Esophagus squamous epithelium (tissue), 5 donors: ENCODE results near the gene PHYKPL. TPM values are rescaled to one million over a fixed set of nuclear protein-coding genes. Genes with fewer than 3 reads are reported as not detected.

Experiments used
- DNase-seq: peaks from one replicate; lab custom pipeline; 2025; lab: John Stamatoyannopoulos, UW
- H3K27ac ChIP-seq, 4 donors: fragments of 200-600 bp; sonication (generic); one replicate each; pipeline ENCODE4 v1.5.1; 2016 to 2019; ENCODE audit warnings: mild to moderate bottlenecking in 1 of 4
- H3K27me3 ChIP-seq, 4 donors: fragments of 200-600 bp; sonication (generic); 1 replicate in 3 of 4; 2 replicates in 1 of 4; pipeline versions ENCODE4 v1.5.1 to v1.6.0; 2017 to 2021; ENCODE audit warnings: antibody characterized with exemption in 1 of 4
- H3K36me3 ChIP-seq, 3 donors: fragments of 200-600 bp; sonication (generic); one replicate each; pipeline ENCODE4 v1.5.1; 2016 to 2019
- H3K4me1 ChIP-seq, 3 donors: fragments of 200-600 bp; sonication (generic); one replicate each; pipeline ENCODE4 v1.5.1; 2017 to 2019
- H3K4me3 ChIP-seq, 4 donors: fragments of 200-600 bp; sonication (generic); 1 replicate in 3 of 4; 2 replicates in 1 of 4; pipeline ENCODE4 v1.5.1; 2016 to 2019; ENCODE audit warnings: mild to moderate bottlenecking in 2 of 4, moderate library complexity in 1 of 4
- H3K9me3 ChIP-seq, 3 donors: fragments of 200-600 bp; sonication (generic); one replicate each; pipeline ENCODE4 v1.5.1; 2016 to 2019
- CTCF ChIP-seq, 6 experiments: fragments of 450-650 bp in 4 of 6; fragments of 200-600 bp in 2 of 6; sonication (generic) in 2 of 6; IDR thresholded peaks; one replicate each; pipeline ENCODE4 v1.5.1; 2016 to 2019; ENCODE audit warnings: antibody characterized with exemption in 6 of 6, mild to moderate bottlenecking in 4 of 6, moderate library complexity in 4 of 6
- POLR2A ChIP-seq, 4 donors: fragments of 450-650 bp; IDR thresholded peaks; one replicate each; pipeline ENCODE4 v1.6.1; 2017; ENCODE audit warnings: antibody characterized with exemption in 4 of 4, mild to moderate bottlenecking in 4 of 4, moderate library complexity in 3 of 4
- WGBS, 2 donors: methylation state at CpG; one replicate each; pipeline ENCODE4 v1.1.5; 2018; 5-methylcytosine and 5-hydroxymethylcytosine counted together
- intact Hi-C: fragments of 100-400 bp; cut with DNase I; formaldehyde crosslinking; loops from one replicate; pipeline ENCODE4 v1.15.0; 2022
- total RNA-seq, 4 donors: library from RNA; depleted of rRNA; stranded (reverse); fragments of >200 nt; gene quantifications; one replicate each; pipeline ENCODE4 v1.1.0, GENCODE V29; 2016
- donor health status: DM: yes; HTN: yes; CAD: no.

Gene PHYKPL
- total RNA-seq, 4 donors from 2014 or later = 15.8 to 57.4 (median 21.9) TPM

- no peak overlapping the region for H3K4me3 ChIP-seq
- H3K4me1 ChIP-seq = peaks cover 0 to 32% (median 8%) of the 10 kb centered on the region in 3 donors
- TF ChIP-seq POLR2A (IDR thresholded peaks at IDR 0.05) (no peak), CTCF (IDR thresholded peaks at IDR 0.05) (no peak)
- peak overlapping the region in 1 of 4 donors; percentile 17 for H3K27ac ChIP-seq
- 67 to 81% methylated on average over 4 of the region's 4 CpGs for WGBS, 2 donors
- no peaks in the 10 kb centered on the region for H3K9me3 ChIP-seq
- no peak for DNase-seq
- H3K27me3 ChIP-seq = peaks cover 0 to 15% (median 0%) of the 10 kb centered on the region in 4 donors
- intact Hi-C loops = no loop called here
- H3K36me3 ChIP-seq = no peaks in the 10 kb centered on the region
Measured at GRCh38 chr5:178191661-178192060, 40.9 kb downstream of the PHYKPL start.

- H3K27ac ChIP-seq = no peak overlapping the region
- WGBS, 2 donors = 14 to 23% methylated on average over 2 of the region's 2 CpGs
- no peak for DNase-seq
- H3K4me3 ChIP-seq = no peak overlapping the region
- peaks cover 0 to 35% (median 8%) of the 10 kb centered on the region in 3 donors for H3K4me1 ChIP-seq
- TF ChIP-seq CTCF (IDR thresholded peaks at IDR 0.05) (no peak), POLR2A (IDR thresholded peaks at IDR 0.05) (no peak)
- H3K27me3 ChIP-seq = peaks cover 0 to 15% (median 0%) of the 10 kb centered on the region in 4 donors
- no peaks in the 10 kb centered on the region for H3K36me3 ChIP-seq
- no peaks in the 10 kb centered on the region for H3K9me3 ChIP-seq
- intact Hi-C loops = no loop called here
Measured at GRCh38 chr5:178189433-178189832, 43.2 kb downstream of the PHYKPL start.

- Histone ChIP-seq H3K27me3 (no peaks in the 10 kb centered on the region), H3K27ac (no peak within 1 kb of the TSS), H3K9me3 (no peaks in the 10 kb centered on the region), H3K4me1 (peaks cover 0 to 13% (median 0%) of the 10 kb centered on the region in 3 donors), H3K4me3 (no peak within 1 kb of the TSS), H3K36me3 (no peaks in the 10 kb centered on the region)
- 89 to 95% methylated on average over 4 to 13 of the region's 27 CpGs for WGBS, 2 donors
- intact Hi-C loops = no loop called here
- no peak for DNase-seq
- TF ChIP-seq POLR2A (IDR thresholded peaks at IDR 0.05) (no peak), CTCF (IDR thresholded peaks at IDR 0.05) (no peak)
Measured at GRCh38 chr5:178187014-178187413, 45.6 kb downstream of the PHYKPL start, which contains the start of gene GMCL2. TSS of gene GMCL2 (minus strand) at chr5:178187371. CDS start at chr5:178187299, 72 bp downstream.

GRCh38 chr5:178186427-178186826 lies 46.2 kb downstream of the PHYKPL start:
- Histone ChIP-seq H3K4me1 (peaks cover 0 to 9% (median 0%) of the 10 kb centered on the region in 3 donors), H3K36me3 (no peaks in the 10 kb centered on the region), H3K27ac (no peak overlapping the region), H3K4me3 (no peak overlapping the region), H3K9me3 (no peaks in the 10 kb centered on the region), H3K27me3 (no peaks in the 10 kb centered on the region)
- WGBS, 2 donors = 20 to 24% methylated on average over 6 of the region's 6 CpGs
- no peak for DNase-seq
- intact Hi-C loops = no loop called here
- no peak for TF ChIP-seq CTCF (IDR thresholded peaks at IDR 0.05)
- no peak for TF ChIP-seq POLR2A (IDR thresholded peaks at IDR 0.05)

GRCh38 chr5:178182158-178182876 lies 50.3 kb downstream of the PHYKPL start:
- no peak for DNase-seq
- Histone ChIP-seq H3K27ac (no peak overlapping the region), H3K4me1 (peaks cover 0 to 9% (median 0%) of the 10 kb centered on the region in 3 donors), H3K4me3 (no peak overlapping the region), H3K9me3 (peaks cover 0 to 5% (median 0%) of the 10 kb centered on the region in 3 donors), H3K27me3 (peaks cover 0 to 13% (median 0%) of the 10 kb centered on the region in 4 donors), H3K36me3 (no peaks in the 10 kb centered on the region)
- intact Hi-C loops = no loop called here
- TF ChIP-seq CTCF (IDR thresholded peaks at IDR 0.05) (no peak), POLR2A (IDR thresholded peaks at IDR 0.05) (no peak)
- 34 to 46% methylated on average over 4 of the region's 4 CpGs for WGBS, 2 donors
